GM18909 (cell line): ENCODE data around the gene SYNE2.
A peak's percentile ranks its signal among the peaks of the same experiment; 100 is the strongest.

Experiments
- ATAC-seq: cut with Tn5 transposase; IDR thresholded peaks from one replicate; pipeline ENCODE4 v1.9.1; 2021; ENCODE audit warnings: mild to moderate bottlenecking; ENCODE audit not compliant: unreplicated experiment, poor library complexity

The SYNE2 gene

GRCh38 chr14:63902375-63902976 lies 49.7 kb downstream of the SYNE2 start:
- ATAC-seq: no peak

- ATAC-seq: no peak
Measured at GRCh38 chr14:63904724-63905123, 51.9 kb downstream of the SYNE2 start.

DNA sequence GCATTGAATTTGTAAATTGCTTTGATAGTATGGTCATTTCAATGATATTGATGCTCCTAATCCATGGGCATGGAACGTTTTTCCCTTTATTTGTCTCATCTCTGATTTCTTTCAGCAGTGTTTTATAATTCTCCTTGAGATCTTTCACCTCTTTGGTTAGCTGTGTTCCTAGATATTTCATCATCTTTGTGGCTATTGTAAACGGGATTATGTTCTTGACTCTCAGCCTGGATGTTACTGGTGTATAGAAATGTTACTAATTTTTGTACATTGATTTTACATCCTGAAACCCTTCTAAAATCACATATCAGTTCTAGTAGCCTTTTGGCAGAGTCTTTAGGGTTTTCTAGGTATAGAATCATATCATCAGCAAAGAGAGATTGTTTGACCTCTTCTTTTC lies 52.6 kb downstream of the SYNE2 start:
- ATAC-seq: no peak

- no peak for ATAC-seq
Measured at GRCh38 chr14:63908667-63909264, 56.0 kb downstream of the SYNE2 start.

- no peak for ATAC-seq
Measured at GRCh38 chr14:63909984-63910383, 57.2 kb downstream of the SYNE2 start.

DNA sequence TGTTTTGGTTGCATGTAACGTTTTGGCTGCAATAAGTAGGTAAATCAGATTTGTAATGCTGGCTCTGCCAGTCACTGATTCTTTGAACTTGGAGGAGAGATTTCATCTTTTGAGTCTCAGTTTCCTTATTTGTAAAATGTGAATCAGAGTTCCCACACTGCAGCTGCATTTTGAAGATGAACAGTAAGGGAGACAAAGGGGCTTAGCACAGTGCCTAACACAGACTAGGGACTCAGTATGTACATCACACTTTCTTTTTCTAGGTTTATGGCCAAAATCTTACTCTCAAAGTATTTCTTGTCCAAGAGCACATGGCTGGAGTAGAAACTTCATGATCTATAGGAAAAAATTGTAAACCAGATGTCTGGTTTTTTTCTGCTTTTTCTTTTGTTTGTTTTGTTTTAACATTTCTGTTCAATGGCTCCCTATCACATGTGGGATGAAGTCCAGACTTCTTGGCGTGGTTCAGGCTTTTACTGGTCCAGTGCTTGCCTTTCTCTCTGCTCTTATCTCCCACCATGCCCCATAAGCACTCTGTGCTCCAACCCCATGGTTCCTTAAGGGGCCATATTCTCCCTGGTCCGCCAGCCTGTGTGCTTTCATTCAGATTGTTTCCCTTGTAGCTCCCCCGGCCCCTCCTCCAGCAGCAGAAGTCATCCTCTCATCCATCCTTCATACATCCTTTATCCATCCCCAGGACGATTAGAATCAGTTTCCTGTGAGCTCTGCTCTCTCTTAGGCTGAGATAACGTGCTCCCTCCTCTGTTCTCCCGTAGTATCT lies 58.0 kb downstream of the SYNE2 start:
- no peak for ATAC-seq

DNA sequence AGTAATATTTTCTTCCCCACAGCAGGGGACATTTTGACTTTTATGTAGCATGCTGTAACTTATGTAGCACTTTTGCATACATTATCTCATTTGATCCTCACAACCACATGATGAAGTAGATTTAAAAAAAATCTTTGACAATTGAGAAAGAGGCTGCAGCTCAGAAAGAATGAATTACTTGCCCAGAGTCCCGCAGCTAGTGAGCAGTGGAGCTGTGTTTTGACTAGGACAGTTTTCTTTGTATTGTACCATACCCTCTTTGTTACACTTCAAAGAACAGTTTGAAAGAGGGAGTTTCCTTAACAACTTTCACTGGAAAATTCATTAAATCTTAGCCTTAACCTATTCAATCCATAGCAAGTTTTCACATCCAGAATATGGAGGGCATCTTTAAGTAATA lies 58.6 kb downstream of the SYNE2 start:
- no peak for ATAC-seq

DNA sequence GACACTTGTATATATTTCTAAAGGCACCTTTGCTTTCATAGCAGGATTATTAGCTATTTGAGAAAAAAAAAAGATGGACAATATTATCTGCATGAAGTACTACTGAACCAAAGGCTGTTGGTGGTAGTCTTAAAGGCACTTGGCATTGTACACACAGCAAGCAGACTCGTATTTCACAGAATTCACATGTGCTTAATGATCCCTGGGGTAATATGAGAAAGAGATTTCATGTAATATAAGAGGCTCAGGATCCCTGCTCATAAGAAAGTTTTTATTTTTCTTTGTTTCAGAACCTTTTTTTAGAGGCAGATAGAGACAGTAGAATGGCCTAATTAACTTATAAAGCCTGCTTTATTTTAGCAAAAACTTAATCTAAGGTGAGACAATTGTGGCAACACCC lies 59.5 kb downstream of the SYNE2 start:
- ATAC-seq: no peak

DNA sequence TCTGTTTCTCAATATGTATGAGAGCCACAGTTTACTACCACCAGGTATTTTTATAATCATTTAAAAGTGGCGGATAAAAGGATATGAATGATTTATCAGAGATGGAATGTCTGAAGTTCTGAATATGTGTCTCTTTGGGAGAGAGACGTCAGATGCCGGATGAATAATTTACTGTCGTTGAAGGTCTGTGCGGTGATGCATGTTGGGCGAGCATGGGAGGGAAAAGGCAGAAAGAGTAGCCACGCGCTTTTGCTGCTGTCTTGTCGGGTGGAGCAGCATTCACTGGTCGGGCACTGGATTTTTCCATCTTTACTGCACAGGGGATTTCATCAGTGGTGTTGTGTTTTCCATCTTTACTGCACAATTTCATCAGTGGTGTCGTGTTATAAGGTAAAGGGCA lies 65.6 kb downstream of the SYNE2 start:
- no peak for ATAC-seq

DNA sequence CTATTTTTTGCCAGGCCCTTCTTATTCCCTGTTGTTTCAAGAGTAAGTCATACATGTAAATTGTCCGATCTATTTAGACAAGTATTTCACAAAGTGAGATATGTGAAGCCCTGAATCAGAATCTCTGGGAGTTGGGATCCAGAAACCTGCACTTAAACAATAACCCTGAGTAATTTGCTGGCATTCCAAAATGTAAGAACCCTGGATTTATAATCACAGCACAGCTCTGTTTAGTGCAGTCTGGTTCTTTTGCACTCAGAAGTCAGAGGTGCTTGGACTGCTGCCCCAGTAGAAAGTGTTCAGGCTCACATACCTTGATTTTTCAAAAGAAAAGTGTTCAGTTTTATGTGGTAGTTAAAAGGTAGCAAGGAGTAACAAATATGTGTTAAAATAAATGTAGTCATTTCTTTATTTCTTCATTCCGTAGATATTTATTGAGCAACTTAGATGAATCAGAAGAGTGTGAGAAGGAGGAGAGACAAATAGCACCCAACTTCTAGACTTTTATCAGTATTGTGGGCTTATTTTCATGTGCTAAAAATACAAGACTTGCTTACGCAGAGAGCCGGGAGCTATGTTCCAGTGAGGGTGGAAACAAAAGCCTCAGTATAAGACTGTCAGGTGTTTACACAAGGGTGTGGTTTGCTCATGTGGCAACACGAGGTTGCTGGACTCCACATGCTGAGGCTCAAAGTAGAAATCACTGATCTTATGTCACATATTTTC lies 70.1 kb downstream of the SYNE2 start:
- ATAC-seq: peak; percentile 53

- no peak for ATAC-seq
Measured at GRCh38 chr14:63923422-63923752, 70.6 kb downstream of the SYNE2 start.

DNA sequence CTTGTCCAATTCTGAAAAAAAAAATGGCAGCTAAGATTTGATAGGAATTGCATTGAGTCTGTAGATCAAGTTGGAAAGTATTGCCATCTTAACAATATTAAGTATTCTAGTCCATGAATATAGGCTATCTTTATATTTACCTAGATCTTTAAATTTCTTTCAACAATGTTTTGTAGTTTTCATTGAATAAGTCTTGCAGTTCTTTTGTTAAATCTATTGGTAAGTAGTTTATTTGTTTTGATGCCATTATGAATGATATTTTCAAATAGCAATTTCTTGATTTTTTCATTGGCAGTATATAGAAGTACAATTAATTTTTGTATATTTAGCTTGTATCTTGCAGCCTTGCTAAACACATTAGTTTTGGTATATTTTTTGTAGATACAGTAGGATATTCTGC lies 71.6 kb downstream of the SYNE2 start:
- no peak for ATAC-seq

- ATAC-seq: no peak
Measured at GRCh38 chr14:63926641-63927040, 73.8 kb downstream of the SYNE2 start.

DNA sequence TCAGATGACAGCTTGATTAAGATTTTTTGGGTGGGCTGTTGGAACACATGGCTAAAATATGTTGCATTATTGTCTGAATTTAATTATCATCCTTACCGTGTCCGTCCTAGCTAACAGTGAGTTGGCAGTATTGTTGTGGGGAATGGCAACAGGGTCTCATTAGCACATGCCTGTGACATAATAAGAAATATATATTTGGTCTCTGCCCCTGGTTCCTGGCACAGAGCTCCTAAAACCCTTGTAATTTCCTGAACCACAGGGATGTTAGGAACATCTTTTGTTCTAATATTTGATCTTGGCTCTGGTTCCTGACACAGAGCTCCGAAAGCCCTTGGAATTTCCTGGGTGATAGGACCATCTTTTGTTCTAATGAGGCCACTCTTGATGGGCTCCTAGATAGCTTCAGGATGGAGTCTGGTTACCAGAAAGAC lies 76.0 kb downstream of the SYNE2 start:
- ATAC-seq: no peak

- ATAC-seq: no peak
Measured at GRCh38 chr14:63933110-63933509, 80.3 kb downstream of the SYNE2 start.

DNA sequence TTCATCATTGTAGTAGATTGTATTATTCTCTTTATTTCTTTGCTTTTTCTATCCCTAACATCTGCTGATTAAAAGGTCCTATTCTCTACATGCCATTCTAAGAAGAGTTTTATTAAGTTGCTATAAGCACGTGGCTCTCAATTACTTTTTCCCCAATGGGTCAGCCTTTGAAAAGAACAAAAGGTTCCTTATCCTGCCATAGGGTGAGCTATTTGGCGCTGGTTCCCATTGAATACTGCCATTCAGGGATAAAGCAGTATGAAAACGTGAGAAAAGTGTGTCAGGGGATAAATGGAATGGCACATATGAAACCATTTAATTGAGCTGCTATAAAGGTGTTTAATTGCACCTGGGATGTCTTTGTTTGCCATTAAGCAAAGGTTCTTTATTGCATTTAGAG lies 80.9 kb downstream of the SYNE2 start:
- ATAC-seq: no peak

DNA sequence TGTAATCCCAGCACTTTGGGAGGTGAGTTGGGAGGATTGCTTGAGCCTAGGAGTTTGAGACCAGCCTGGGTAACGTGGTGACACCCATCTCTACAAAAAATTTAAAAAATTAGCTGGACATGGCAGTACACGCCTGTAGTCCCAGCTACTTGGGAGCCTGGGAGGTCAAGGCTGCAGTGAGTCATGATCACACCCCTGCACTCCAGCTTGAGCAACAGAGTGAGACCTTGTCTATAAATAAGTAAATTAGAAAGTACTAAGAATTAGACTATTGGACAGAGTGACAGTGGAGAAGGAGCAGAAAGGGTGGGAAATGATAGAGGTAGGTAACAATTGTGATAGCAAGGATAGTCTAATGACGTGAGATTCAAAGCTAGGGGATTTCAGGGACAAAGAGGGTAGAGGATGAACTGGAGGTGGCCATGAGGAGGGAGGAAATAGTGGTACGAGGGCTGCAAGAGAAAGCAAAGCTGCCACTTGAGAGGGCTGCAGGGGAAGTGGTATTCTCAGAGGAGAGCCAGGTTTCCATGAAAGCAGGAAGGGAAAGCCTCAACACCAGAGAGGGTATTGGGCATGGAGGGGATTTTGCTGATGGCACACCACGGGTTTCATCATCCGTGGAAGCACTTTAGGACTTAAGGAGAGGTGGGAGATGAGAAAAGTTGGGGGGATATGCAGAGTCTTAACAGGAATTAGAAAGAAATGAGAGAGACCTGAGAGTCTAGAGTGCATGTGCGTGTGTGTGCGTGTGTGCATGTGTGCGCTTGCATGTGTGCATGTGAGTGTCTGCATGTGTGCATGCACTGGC lies 85.6 kb downstream of the SYNE2 start:
- no peak for ATAC-seq

- no peak for ATAC-seq
Measured at GRCh38 chr14:63939006-63939270, 86.1 kb downstream of the SYNE2 start.

DNA sequence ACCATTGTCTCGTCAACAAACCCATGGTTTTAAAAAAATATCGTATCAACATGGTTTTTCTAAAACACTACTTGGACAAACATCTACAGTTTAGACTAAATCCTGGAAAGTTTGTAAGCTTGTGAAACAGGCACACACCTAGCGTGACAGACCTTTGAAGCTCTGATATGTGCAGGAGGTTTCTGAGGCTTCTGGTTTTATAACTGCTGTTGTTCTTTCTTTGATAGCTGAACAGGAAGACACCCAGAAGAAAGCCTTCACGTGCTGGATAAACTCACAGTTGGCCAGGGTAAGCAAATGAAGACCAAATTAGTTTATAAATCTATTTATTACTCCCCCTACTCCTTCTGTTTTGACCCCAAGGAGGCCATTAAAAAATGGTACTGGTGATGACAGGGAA lies 87.6 kb downstream of the SYNE2 start:
- ATAC-seq: no peak

GRCh38 chr14:63941023-63941422 lies 88.2 kb downstream of the SYNE2 start:
- no peak for ATAC-seq

DNA sequence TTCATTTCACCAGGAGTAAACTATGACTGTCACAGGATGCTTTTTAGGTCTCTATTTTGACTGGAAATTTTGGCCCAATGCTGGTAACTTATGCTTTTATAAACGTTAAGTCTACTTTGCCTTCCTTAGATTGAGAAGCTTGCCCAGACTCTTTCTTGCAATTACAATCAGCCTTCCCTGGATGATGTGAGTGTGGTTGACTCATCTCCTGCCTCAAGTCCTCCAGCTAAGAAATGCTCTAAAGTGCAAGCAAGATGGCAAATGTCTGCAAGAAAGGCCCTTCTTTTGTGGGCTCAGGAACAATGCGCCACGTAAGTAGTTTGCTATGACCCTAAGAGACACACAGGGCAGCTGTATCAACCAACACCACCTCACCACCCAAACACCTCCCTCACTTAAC lies 96.9 kb downstream of the SYNE2 start:
- no peak for ATAC-seq
